SKM-1 (cell line): ENCODE results near the gene APOBEC3F.
"Not testable (repeated sequence)": the region's sequence is repeated elsewhere in the genome, so short reads cannot be mapped to it uniquely, and the experiment has no call there.

ENCODE experiments used
- DNase-seq: peaks from one replicate; lab custom pipeline; 2025; ENCODE audit not compliant: unreplicated experiment; lab: John Stamatoyannopoulos, UW

The APOBEC3F gene

DNA sequence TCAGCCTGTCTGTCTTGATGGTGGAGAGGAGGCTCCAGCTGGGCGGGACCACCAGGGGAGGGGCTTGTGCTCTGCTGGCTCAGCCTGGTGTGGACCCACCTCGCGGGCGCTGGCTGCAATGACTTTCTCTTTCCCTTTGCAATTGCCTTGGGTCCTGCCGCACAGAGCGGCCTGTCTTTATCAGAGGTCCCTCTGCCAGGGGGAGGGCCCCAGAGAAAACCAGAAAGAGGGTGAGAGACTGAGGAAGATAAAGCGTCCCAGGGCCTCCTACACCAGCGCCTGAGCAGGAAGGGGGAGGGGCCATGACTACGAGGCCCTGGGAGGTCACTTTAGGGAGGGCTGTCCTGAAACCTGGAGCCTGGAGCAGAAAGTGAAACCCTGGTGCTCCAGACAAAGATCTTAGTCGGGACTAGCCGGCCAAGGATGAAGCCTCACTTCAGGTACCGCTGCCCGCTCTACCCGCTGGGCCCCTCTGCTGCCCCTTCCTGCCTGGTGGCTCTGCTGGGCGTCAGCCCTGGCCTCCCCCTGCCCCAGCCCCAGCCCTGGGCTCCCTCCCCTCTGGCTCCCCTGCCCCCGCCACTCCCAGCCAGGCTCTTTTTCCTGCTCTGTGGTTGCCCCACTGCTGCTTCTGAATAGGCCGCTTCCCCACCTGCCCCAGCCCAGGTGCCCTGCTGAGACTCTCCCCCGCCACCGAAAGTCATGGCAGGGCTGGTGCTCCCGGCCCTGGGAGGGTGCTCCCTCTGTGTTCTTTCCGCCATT lies at the start of gene APOBEC3F:
TSS of gene APOBEC3F (plus strand) at position 327 of the 759 bp plus-strand sequence. CDS start at position 424, 97 bp downstream.
- DNase-seq: not testable (repeated sequence)

DNA sequence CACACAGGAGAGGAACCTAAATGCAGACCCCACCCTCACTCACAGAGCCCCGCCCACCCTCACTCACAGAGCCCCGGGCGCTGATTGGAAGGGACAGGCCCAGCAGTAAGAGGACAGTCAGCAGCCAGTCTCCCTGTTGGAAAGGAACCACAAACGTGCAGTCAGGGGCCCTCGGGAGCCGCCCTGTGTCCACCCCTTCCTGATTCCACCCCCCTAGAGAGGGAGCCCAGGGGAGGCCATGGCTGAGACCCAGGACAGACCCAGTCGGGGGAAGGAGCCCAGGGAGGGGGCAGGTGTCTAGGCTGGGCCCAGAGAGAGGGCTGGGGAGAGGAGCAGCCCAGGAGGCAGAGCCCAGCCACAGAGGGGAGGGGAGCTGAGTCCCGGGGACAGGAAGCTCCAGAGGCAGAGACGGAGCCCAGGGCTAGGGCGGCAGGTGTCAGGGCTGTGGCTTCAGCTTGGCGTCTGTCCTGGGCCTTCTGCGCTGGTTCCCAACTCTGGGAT lies 47.7 kb upstream of the APOBEC3F start:
- not testable (repeated sequence) for DNase-seq

DNA sequence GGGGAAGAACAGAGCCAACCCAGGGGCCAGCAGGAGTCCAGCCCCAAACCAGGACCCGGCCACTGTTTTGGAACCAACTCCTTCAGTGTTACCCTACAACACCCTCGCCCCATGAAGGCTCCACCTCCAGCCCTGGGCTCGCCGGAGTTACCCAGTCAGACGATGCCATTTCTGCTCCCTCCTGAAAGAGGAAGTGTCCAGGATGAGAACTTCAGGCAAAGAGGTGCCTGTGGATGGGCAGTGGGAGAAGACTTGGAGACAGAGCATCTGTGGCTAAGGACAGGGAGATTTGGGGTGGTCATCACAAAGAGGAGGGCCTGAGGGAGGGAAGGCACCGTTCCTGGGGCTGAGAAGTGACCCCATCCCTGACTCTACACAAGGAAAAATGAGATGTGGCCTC lies 44.6 kb upstream of the APOBEC3F start:
- no peak for DNase-seq

DNA sequence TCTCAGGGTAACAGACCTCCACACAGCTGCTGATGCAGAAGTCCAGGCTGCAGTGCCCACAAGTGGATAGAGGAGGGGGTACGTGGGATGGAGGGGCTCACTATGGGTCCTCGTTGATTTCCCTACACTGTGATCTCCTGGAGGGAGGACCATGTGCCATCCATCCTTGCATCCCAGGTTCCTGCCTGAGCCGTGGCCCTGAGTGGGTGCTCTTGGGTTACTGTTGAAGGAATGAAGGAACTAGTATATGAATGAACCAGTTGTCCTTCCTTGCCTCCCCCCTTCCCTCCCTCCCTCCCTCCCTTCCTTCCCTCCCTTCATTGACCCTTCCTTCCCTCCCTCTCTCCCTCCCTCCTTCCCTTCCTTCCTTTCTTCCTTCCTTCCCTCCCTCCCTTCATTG lies 43.1 kb upstream of the APOBEC3F start:
- DNase-seq: no peak

DNA sequence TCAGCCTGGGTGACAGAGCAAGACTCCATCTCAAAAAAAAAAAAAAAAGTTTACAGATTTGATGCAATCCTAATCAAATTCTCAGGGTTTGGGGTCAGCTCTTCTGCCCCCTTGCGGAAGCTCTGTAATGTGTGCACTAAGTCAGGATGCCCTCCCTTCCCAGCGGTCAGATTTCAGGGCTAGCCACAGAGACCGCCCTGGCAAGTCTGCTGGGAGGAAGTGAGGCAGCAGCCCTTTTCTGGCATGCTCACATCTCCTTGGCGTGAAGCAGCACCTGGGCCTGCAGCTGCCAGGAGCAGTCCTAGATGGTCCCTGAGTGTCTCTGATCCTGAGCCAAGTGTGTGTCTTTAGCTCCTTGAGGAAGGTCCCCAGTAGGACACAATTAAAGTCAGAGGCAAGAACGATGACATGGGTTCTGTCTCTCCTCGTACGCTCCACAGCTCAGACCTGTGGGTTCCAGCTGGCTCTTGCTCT lies 37.5 kb upstream of the APOBEC3F start:
- DNase-seq: peak; percentile 76

DNA sequence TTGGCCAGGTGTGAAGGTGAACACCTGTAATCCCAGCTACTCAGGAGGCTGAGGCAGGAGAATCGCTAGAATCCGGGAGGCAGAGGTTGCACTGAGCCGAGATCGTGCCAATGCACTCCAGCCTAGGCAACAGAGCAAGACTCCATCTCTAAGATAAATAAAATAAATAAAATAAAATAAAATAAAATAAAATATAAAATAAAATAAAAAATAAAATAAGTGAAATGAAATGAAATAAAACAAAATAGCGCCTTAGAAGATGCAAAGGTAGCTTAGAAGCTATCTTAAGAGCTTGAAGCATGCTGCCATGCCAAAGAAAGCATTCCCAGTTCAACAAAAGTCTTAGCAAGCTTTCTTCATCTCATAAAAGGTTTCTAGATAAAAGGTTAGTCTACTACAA lies 33.5 kb upstream of the APOBEC3F start:
- no peak for DNase-seq

DNA sequence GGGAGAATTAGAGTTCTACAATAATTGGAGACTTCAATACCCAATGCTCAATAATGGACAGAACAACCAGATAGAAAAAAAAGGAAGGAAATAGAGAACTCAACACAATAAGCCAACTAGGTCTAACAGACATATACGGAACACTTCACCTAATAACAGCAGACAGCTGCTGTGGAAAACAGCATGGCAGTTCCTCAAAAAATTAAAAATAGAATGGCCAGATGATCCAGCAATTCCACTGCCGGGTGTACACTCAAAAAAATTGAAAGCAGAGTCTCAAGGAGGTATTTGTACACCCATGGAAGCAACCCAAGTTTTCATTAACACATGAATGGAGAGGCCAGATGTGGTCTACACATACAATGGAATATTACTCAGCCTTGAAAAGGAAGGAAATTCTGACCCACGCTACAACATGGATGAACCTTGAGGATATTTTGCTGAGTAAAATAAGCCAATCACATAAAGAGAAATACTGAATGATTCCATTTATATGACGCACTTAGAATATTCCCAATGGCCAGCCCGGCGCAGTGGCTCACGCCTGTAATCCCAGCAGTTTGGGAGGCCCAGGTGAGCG lies 32.3 kb upstream of the APOBEC3F start:
- not testable (repeated sequence) for DNase-seq

DNA sequence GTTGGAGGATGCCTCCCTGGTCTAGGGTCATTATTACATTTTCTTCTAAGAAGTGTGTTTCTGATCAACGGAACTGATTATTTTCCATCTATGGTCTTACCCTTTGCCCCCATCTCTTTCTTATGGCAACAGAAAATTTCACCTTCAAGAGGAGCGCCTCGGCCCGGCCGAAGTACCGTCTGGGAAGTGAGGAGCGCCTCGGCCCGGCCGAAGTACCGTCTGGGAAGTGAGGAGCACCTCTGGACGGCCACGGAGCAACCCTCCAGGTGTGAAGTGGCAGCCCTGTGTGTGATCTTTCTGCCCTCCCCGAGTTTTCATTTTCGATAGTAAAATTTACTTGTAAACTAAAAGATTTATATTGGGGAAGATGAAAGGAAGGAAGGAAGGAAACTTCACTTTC lies 29.7 kb upstream of the APOBEC3F start:
- DNase-seq: no peak

DNA sequence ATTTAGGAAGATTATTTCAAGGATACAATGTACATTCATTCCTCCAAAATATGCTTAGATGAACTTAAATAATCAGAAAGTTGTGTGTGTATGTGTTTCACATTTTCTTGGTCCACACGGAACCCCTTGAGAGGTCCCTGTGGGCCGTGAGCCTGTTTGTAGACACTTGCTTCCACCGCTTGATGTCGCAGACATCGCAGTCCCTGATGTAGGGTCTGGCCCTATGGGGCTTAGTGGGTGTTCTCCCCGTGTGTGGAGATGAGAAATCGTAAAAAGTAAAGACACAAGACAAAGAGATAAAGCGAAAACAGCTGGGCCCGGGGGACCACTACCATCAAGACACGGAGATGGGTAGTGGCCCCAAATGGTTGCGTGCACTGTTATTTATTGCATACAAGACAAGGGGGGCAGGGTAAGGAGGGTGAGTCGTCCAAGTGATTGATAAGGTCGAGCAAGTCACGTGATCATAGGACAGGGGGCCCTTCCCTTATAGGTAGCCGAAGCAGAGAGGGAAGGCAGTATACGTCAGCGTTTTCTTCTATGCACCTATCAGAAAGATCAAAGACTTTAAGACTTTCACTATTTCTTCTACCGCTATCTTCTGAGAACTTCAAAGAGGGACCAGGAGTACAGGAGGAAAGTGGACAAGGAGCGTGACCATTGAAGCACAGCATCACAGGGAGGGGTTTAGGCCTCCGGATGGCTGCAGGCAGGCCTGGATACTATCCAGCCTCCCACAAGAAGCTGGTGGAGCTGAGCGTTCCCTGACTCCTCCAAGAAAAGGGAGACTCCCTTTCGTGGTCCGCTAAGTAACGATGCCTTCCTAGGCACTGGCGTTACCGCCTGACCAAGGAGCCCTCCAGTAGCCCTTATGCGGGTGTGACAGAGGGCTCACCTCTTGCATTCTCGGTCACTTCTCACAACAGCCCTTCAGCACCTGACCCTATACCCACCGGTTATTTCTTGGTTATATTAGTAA lies 27.8 kb upstream of the APOBEC3F start:
- DNase-seq: no peak

DNA sequence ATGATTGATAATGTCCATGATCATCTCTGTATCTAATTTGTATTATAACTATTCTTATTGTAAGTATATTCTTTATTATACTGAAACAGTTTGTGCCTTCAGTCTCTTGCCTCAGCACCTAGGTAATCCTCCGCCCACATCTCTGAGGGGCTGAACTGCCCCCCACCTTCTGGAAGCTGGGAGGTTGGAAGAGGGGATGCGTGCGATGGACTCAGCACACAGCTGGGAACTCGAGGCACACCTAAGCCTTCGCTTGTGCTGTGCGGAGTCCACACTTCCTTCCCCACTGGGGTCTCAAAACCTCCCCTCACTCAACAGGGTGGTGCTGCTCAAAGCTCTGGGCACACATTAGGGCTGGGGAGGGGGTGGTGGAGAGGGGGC lies 27.1 kb upstream of the APOBEC3F start:
- DNase-seq: not testable (repeated sequence)

DNA sequence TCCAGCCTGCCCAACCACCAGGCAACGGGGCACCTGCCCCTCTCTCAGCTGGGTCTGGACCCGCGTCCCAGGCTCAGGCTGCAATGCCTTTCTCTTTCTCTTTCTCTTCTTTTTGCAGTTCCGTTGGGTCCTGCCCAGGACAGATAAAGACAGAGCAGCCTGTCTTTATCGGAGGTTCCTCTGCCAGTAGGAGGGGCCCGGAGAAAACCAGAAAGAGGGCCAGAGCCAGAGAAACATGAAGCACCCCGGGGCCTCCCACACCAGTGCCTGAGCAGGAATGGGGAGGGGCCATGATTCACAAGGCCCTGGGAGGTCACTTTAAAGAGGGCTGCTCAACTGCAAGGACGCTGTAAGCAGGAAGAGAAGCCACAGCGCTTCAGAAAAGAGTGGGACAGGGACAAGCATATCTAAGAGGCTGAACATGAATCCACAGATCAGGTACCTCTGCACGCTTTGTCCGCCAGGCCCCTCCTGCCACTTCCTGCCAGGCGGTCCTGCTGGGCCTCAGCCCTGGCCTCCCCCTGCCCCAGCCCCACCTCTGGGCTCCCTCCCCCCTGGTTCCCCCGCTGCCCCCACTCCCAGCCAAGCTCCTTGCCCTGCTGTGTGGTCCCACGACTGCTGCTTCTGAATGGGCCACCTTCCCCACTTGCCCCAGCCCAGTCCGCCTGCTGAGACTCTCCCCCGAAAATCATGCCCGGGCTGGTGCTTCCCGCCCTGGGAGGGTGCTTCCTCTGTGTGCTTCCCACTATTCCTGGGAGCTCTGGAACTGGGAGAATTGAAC lies 26.5 kb upstream of the APOBEC3F start, which contains the start of gene APOBEC3C:
TSS of gene APOBEC3C (plus strand) at position 316 of the 781 bp plus-strand sequence. CDS start at position 422, 106 bp downstream.
- DNase-seq: peak; percentile 57

DNA sequence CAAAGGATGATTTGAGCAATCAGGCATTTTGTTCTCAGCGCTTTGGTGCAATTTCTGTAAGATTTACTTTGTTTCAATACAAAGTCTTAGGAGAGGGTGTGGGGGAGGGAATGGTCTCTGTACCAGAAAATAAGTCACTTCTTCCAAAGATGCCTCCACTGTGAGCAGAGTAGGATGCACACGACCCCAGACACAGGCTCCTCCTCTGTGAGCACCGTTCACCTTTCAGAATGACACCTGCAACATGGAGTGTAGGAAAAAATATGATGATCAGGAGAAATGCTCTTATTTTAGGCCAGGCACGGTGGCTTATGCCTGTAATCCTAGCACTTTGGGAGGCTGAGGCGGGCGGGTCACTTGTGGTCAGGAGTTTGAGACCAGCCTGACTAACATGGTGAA lies 25.9 kb upstream of the APOBEC3F start:
- DNase-seq: not testable (repeated sequence)

DNA sequence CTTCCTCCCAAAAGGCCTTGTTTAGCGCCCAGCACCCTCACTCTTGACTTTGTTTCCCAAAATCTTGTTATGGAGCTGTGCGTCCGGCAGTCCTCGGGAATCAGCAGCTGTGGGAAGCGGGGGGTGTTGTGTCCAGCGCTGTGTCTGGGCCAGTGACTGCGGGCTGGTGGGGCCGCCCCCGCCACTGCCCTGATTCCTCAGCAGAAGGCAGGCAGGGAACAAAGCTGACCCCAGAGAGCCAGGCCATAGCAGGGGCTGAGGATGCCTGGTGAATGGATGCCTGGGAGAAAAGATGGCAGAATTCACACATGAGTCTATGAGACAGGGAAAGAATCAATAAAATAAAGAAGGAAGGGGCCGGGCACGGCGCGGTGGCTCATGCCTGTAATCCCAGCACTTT lies 24.1 kb upstream of the APOBEC3F start:
- DNase-seq: no peak

DNA sequence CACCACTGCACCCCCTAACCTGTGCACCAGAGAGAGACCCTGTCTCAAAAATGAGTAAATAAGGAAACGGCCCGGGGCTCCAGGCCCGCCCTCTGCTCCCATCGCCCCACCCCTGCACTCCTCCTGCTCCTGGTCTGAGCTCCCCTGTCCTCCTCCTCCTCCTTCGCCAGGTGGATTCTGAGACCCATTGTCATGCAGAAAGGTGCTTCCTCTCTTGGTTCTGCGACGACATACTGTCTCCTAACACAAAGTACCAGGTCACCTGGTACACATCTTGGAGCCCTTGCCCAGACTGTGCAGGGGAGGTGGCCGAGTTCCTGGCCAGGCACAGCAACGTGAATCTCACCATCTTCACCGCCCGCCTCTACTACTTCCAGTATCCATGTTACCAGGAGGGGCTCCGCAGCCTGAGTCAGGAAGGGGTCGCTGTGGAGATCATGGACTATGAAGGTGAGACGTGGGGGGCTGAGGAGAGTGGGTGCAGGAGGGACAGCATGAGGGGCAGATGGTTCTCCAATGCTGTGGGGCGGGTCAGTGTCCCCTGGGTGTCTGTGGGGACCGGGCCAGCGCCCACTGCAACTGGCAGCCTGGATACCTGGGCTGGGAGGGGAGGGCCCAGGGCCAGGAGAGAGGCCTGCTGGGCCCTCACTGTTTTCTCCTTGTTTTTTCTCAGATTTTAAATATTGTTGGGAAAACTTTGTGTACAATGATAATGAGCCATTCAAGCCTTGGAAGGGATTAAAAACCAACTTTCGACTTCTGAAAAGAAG lies 22.9 kb upstream of the APOBEC3F start:
- DNase-seq: no peak

DNA sequence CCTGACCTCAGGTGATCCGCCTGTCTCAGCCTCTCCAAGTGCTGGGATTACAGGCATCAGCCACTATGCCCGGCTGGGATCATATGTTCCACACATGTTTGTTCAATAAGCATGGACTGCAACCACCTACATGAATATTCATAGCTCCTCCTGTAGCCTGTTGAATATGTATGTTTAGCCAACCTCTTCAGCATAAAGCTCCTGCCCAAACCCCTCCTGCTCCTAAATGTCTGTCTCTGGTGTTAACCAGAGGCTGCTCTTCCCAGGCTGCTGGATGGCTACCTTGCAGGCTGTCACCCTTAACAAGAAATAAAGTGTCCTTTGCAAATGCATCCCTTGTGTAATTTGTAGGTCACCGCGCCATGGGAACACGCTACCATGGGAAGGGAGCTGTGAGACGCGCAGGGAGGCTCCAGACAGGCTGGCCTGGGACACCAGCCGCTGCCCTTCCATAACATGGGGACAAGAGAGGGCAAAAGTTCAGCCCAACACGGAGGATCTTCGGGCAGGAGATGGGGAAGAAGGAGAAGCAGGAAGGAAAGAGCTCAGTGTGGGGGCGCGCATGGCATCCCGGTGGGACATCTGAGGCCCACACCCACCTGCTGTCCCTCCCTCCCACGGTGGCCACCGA lies 20.5 kb upstream of the APOBEC3F start:
- not testable (repeated sequence) for DNase-seq

DNA sequence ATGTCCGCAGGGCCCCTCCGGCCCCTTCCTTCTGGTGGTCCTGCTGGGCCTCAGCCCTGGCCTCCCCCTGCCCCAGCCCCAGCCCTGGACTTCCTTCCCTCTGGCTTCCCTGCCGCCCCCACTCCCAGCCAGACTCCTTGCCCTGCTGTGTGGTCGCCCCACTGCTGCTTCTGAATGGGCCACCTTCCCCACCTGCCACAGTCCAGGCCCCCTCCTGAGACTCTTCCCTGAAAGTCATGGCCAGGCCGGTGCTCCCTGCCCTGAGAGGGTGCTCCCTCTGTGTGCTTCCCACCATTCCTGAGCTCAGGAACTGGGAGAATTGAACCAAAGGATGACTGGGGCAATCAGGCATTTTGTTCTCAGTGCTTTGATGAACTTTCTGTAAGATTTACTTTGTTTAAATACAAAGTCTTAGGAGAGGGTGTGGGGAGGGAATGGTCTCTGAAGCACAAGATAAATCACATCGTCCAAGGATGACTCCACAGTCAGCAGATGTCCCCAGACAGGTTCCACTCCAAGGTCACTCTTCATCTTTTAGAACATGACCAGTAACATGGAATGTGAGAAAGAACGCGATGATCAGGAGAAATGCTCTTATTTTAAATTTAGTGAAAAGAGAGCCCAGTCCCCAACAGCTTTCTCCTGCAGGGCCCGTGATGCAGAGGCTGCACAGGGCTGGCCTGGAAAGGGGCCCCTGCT lies 19.0 kb upstream of the APOBEC3F start:
- no peak for DNase-seq

DNA sequence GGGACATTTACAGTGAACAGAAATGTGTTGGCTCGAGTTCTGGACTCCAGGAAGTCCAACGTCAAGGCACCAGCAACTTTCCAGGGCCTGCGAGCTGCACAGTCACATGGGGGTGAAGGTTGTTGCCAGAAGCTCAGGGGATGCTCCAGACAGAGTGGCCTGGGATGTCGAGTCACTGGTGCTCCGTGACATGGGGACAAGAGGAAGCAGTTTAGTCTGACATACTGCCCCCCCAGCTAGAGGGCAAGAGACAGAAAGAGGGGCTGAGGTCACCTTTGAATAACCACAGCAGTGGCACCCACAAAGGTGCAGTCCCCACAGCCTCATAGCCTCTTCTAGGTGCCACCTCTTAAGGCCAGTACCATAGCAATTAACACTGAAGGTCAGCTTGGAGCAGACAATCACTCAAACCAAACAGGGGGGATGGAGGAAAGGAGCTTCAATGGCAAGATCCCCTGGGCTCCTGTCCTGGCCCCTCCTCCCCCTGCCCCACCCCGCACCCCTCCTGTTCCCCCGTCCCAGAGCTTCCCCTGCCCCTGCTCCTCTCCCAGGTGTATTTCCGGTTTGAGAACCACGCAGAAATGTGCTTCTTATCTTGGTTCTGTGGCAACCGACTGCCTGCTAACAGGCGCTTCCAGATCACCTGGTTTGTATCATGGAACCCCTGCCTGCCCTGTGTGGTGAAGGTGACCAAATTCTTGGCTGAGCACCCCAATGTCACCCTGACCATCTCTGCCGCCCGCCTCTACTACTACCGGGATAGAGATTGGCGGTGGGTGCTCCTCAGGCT lies 15.9 kb upstream of the APOBEC3F start:
- DNase-seq: no peak
